GM12878 (cell line): ENCODE measurements around the gene EMC6. TPM values are rescaled to one million over a fixed set of nuclear protein-coding genes. Genes with fewer than 3 reads are reported as not detected.

Experiments used
- ATAC-seq: fragments of 200-7000 bp; cut with Tn5 transposase; 3 replicates; pipeline ENCODE4 v1.9.1; 2020; ENCODE audit warnings: mild to moderate bottlenecking, moderate library complexity
- BruUV-seq: library from RNA; stranded (reverse); fragments of 400-500 nt; replicated peaks from 2 replicates; lab custom pipeline; 2021; lab: Mats Ljungman, UMichigan
- CTCF ChIA-PET: fragments of 300-600 bp; sonication (Branson Sonifier 250); formaldehyde crosslinking; extraction: SDS; loops from one replicate; lab custom pipeline; 2021; ENCODE audit warnings: inconsistent platforms; lab: Yijun Ruan, JAX
- POLR2A ChIA-PET: fragments of 350-600 bp; formaldehyde crosslinking; extraction: SDS; loops from one replicate; lab custom pipeline; 2021; ENCODE audit warnings: inconsistent platforms; lab: Charles Lee
- RAD21 ChIA-PET: fragments of 300-600 bp; sonication (Branson Sonifier 250); formaldehyde crosslinking; loops from one replicate; lab custom pipeline; 2023; ENCODE audit warnings: antibody characterized with exemption; ENCODE audit not compliant: unreplicated experiment; lab: Charles Lee
- SMC1A ChIA-PET: fragments of 300-600 bp; sonication (Branson Sonifier 250); formaldehyde crosslinking; loops from one replicate; lab custom pipeline; 2023; ENCODE audit not compliant: unreplicated experiment, uncharacterized antibody; lab: Charles Lee
- DNase-seq: peaks from one replicate; pipeline ENCODE4 v3.0.0-alpha.2; 2011; ENCODE audit warnings: low read depth, low spot score
- FAIRE-seq: peaks from 3 replicates; lab custom pipeline; 2011; peaks lifted over from hg19 to GRCh38; lab: Jason Lieb, UNC
- H2AFZ ChIP-seq: 2 replicates; pipeline ENCODE4 v1.6.0; 2011; ENCODE audit warnings: low read depth, low read length, control low read depth; ENCODE audit not compliant: control insufficient read depth
- H3K27ac ChIP-seq: 2 replicates; pipeline ENCODE4 v1.5.1; 2011; ENCODE audit warnings: control low read depth; ENCODE audit not compliant: control insufficient read depth, insufficient read depth
- H3K27me3 ChIP-seq, 2 experiments: replicated peaks in 1 of 2; 2 replicates each; pipeline versions ENCODE4 v1.6.0 to v1.6.1; 2011; ENCODE audit warnings: low read length in 1 of 2; ENCODE audit not compliant: control insufficient read depth in 2 of 2, insufficient read depth in 2 of 2
- H3K36me3 ChIP-seq, 2 experiments: 2 replicates each; pipeline ENCODE4 v1.5.1; 2011; ENCODE audit warnings: low read length in 1 of 2; ENCODE audit not compliant: control insufficient read depth in 2 of 2, insufficient read depth in 2 of 2
- H3K4me1 ChIP-seq: 2 replicates; pipeline ENCODE4 v1.6.1; 2011; ENCODE audit warnings: mild to moderate bottlenecking, low read length, moderate library complexity, mixed read lengths; ENCODE audit not compliant: control insufficient read depth, insufficient read depth
- H3K4me2 ChIP-seq: 2 replicates; pipeline ENCODE4 v1.6.0; 2011; ENCODE audit warnings: control low read depth; ENCODE audit not compliant: control insufficient read depth, insufficient read depth
- H3K4me3 ChIP-seq: fragments of 200-600 bp; sonication (generic); 2 replicates; pipeline ENCODE4 v1.5.1; 2016
- H3K79me2 ChIP-seq: 2 replicates; pipeline ENCODE4 v1.6.0; 2011; ENCODE audit warnings: low read length; ENCODE audit not compliant: control insufficient read depth, insufficient read depth
- H3K9ac ChIP-seq: 2 replicates; pipeline ENCODE4 v1.8.0; 2011; ENCODE audit warnings: low read length, control low read depth, mixed read lengths; ENCODE audit not compliant: control insufficient read depth, insufficient read depth
- H3K9me3 ChIP-seq: replicated peaks from 3 replicates; pipeline ENCODE4 v1.5.1; 2011; ENCODE audit warnings: mild to moderate bottlenecking, low read length; ENCODE audit not compliant: control insufficient read depth, insufficient read depth
- H4K20me1 ChIP-seq: 2 replicates; pipeline ENCODE4 v1.6.0; 2011; ENCODE audit not compliant: control insufficient read depth, insufficient read depth
- JUND ChIP-seq: IDR thresholded peaks from 2 replicates; pipeline ENCODE4 v1.6.1; 2012; ENCODE audit warnings: low read depth, mild to moderate bottlenecking, low read length, improper control_type of control experiment, moderate library complexity
- MTA2 ChIP-seq: fragments of 450-650 bp; IDR thresholded peaks from 2 replicates; pipeline ENCODE4 v1.6.1; 2016; ENCODE audit warnings: low read depth, mild to moderate bottlenecking, moderate library complexity
- MYC ChIP-seq: IDR thresholded peaks from 2 replicates; pipeline ENCODE4 v1.6.1; 2011; ENCODE audit warnings: mild to moderate bottlenecking, low read length, moderate library complexity, inconsistent platforms; ENCODE audit not compliant: insufficient read depth, insufficient replicate concordance, insufficient read length, severe bottlenecking
- NR2F1 ChIP-seq: fragments of 450-650 bp; conservative IDR thresholded peaks from 2 replicates; pipeline ENCODE4 v1.6.1; 2017; ENCODE audit warnings: mild to moderate bottlenecking
- POLR2A ChIP-seq: IDR thresholded peaks from 2 replicates; pipeline ENCODE4 v1.6.1; 2011; ENCODE audit warnings: low read depth, mild to moderate bottlenecking, low read length
- POLR2AphosphoS5 ChIP-seq: IDR thresholded peaks from 2 replicates; pipeline ENCODE4 v1.6.1; 2011; ENCODE audit warnings: mild to moderate bottlenecking, low read length, inconsistent platforms
- TBL1XR1 ChIP-seq: IDR thresholded peaks from 2 replicates; pipeline ENCODE4 v1.6.1; 2012; ENCODE audit warnings: low read depth, low read length, improper control_type of control experiment
- WGBS: methylation state at CpG from one replicate; pipeline ENCODE4 v1.1.6; 2016; ENCODE audit warnings: low lambda C conversion rate; ENCODE audit not compliant: insufficient replicate concordance, insufficient coverage; ENCODE audit errors: missing lambda C conversion rate; 5-methylcytosine and 5-hydroxymethylcytosine counted together
- in situ Hi-C: fragments of 300-500 bp; cut with MboI; formaldehyde crosslinking; loops from 9 replicates; pipeline ENCODE4 v1.14.3; 2018; ENCODE audit warnings: mixed read lengths
- intact Hi-C: fragments of 100-400 bp; cut with micrococcal nuclease; formaldehyde crosslinking; loops from one replicate; pipeline ENCODE4 v1.14.2; 2022; ENCODE audit not compliant: unreplicated experiment
- polyA plus RNA-seq, 11 experiments: library from polyadenylated mRNA; depleted of rRNA in 4 of 11; unstranded in 6 of 11; stranded (reverse) in 5 of 11; fragments of >200 nt; fragmentation: Nextera tagmentation in 4 of 11; fragmentation: Illumina TruSeq in 1 of 11; extraction: Ambion mirVana in 4 of 11; extraction: Trizol in 1 of 11; gene quantifications; 1 replicate in 1 of 11; 2 replicates in 10 of 11; pipeline versions ENCODE4 v1.2.1 to v1.2.3, GENCODE V29; 2011 to 2016; ENCODE audit warnings: inconsistent platforms in 2 of 11, missing spikeins in 2 of 11, low read depth in 1 of 11
- total RNA-seq, 4 experiments: library from RNA; depleted of rRNA in 3 of 4; stranded (reverse); fragments of >200 nt in 3 of 4; fragmentation: Illumina TruSeq in 1 of 4; extraction: Trizol in 1 of 4; gene quantifications; 2 replicates each; pipeline versions ENCODE4 v1.2.1 to v1.2.3, GENCODE V29; 2013 to 2021
- TF ChIP-seq, protein P1 (sequence below): fragments of 450-650 bp; IDR thresholded peaks from 2 replicates; pipeline ENCODE4 v1.6.1; 2014; ENCODE audit warnings: mild to moderate bottlenecking
- TF ChIP-seq, protein P2 (sequence below): IDR thresholded peaks from 2 replicates; pipeline ENCODE4 v1.6.1; 2011; ENCODE audit warnings: low read depth, low read length, improper control_type of control experiment, borderline replicate concordance
- TF ChIP-seq, protein P3 (sequence below): fragments of 450-650 bp; IDR thresholded peaks from 2 replicates; pipeline ENCODE4 v1.6.1; 2016; ENCODE audit warnings: mild to moderate bottlenecking
- TF ChIP-seq, protein P4 (sequence below): fragments of 450-650 bp; formaldehyde crosslinking; IDR thresholded peaks from 2 replicates; pipeline ENCODE4 v1.4.0; 2022; ENCODE audit warnings: mild to moderate bottlenecking, moderate library complexity
- TF ChIP-seq, protein P5 (sequence below): IDR thresholded peaks from 2 replicates; pipeline ENCODE4 v1.6.1; 2011; ENCODE audit warnings: borderline replicate concordance, low read depth, mild to moderate bottlenecking, moderate library complexity, mixed read lengths, low read length; ENCODE audit not compliant: insufficient read depth; ENCODE audit errors: extremely low read length
- TF ChIP-seq, protein P6 (sequence below): IDR thresholded peaks from 2 replicates; pipeline ENCODE4 v1.6.1; 2011; ENCODE audit warnings: borderline replicate concordance, low read depth, mild to moderate bottlenecking, moderate library complexity, low read length; ENCODE audit not compliant: insufficient read depth, poor library complexity, severe bottlenecking

Gene EMC6
- total and polyA plus RNA-seq, 10 of the 15 experiments (the other 5 are each of a cell fraction or from before 2014, with no cell fraction given) = 5.1 to 172 (median 35.9) TPM

DNA sequence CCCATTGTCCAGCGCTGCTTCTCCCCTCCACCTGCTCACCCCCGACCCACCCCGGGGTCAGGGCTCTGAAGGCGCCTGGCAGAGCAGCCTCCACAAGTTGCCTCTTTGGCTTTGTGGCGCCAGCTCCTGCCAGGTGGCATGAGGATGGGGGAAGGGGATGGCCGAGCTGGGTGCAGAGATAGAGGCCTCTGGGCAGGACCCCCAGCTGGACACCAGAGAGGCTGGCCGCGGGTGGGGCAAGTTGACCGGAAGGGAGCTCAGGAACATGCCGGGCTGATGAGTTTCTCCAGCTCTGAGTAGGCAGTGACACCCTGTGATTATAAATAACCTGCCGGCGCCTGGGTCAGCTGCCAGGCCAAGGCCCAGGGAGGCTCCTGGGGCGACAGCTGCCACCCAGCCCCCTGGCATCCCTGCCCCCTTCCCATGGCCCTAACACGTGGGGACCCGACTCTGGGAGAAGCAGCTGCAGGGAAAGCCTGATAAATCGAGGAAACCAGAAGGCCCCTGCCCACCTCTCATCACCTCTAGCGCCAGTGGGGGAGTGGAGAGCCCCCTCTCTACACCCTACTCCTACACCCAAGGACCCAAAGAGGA, 26.6 kb downstream of the EMC6 start:
- Histone ChIP-seq H3K4me3 (peak overlapping the region; percentile 56), H3K4me2 (peak overlapping the region; percentile 88), H3K36me3 (no peaks in the 10 kb centered on the region), H2AFZ (no peak overlapping the region)
- no peak for DNase-seq
- RAD21 ChIA-PET = interaction anchor here (1.0 to 2.5 kb wide), 5 partner anchors 16 to 32 kb away, joined by 3 to 23 read pairs (median 4); partner anchors contain the start of gene HASPIN
- no TSS peak for BruUV-seq
- TF ChIP-seq POLR2A (peak; percentile 37; the same call in 1 of the 2 replicates), POLR2AphosphoS5 (no peak), TBL1XR1 (no peak), JUND (no peak), NR2F1 (peak; percentile 51), MYC (peak; percentile 6), MTA2 (no peak)
- TF ChIP-seq, protein P1, sequence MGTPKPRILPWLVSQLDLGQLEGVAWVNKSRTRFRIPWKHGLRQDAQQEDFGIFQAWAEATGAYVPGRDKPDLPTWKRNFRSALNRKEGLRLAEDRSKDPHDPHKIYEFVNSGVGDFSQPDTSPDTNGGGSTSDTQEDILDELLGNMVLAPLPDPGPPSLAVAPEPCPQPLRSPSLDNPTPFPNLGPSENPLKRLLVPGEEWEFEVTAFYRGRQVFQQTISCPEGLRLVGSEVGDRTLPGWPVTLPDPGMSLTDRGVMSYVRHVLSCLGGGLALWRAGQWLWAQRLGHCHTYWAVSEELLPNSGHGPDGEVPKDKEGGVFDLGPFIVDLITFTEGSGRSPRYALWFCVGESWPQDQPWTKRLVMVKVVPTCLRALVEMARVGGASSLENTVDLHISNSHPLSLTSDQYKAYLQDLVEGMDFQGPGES = no peak
- TF ChIP-seq, protein P2, sequence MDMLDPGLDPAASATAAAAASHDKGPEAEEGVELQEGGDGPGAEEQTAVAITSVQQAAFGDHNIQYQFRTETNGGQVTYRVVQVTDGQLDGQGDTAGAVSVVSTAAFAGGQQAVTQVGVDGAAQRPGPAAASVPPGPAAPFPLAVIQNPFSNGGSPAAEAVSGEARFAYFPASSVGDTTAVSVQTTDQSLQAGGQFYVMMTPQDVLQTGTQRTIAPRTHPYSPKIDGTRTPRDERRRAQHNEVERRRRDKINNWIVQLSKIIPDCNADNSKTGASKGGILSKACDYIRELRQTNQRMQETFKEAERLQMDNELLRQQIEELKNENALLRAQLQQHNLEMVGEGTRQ = no peak
- TF ChIP-seq, protein P3, sequence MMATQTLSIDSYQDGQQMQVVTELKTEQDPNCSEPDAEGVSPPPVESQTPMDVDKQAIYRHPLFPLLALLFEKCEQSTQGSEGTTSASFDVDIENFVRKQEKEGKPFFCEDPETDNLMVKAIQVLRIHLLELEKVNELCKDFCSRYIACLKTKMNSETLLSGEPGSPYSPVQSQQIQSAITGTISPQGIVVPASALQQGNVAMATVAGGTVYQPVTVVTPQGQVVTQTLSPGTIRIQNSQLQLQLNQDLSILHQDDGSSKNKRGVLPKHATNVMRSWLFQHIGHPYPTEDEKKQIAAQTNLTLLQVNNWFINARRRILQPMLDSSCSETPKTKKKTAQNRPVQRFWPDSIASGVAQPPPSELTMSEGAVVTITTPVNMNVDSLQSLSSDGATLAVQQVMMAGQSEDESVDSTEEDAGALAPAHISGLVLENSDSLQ = no peak
- TF ChIP-seq, protein P4, sequence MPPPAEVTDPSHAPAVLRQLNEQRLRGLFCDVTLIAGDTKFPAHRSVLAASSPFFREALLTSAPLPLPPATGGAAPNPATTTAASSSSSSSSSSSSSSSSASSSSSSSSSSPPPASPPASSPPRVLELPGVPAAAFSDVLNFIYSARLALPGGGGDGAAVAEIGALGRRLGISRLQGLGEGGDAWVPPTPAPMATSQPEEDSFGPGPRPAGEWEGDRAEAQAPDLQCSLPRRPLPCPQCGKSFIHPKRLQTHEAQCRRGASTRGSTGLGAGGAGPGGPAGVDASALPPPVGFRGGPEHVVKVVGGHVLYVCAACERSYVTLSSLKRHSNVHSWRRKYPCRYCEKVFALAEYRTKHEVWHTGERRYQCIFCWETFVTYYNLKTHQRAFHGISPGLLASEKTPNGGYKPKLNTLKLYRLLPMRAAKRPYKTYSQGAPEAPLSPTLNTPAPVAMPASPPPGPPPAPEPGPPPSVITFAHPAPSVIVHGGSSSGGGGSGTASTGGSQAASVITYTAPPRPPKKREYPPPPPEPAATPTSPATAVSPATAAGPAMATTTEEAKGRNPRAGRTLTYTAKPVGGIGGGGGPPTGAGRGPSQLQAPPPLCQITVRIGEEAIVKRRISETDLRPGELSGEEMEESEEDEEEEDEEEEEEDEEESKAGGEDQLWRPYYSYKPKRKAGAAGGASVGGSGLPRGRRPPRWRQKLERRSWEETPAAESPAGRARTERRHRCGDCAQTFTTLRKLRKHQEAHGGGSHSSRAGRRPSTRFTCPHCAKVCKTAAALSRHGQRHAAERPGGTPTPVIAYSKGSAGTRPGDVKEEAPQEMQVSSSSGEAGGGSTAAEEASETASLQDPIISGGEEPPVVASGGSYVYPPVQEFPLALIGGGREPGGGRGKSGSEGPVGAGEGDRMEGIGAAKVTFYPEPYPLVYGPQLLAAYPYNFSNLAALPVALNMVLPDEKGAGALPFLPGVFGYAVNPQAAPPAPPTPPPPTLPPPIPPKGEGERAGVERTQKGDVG (CRISPR knock-in tag) = no peak
- TF ChIP-seq, protein P5, sequence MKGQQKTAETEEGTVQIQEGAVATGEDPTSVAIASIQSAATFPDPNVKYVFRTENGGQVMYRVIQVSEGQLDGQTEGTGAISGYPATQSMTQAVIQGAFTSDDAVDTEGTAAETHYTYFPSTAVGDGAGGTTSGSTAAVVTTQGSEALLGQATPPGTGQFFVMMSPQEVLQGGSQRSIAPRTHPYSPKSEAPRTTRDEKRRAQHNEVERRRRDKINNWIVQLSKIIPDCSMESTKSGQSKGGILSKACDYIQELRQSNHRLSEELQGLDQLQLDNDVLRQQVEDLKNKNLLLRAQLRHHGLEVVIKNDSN = no peak
- TF ChIP-seq, protein P6, sequence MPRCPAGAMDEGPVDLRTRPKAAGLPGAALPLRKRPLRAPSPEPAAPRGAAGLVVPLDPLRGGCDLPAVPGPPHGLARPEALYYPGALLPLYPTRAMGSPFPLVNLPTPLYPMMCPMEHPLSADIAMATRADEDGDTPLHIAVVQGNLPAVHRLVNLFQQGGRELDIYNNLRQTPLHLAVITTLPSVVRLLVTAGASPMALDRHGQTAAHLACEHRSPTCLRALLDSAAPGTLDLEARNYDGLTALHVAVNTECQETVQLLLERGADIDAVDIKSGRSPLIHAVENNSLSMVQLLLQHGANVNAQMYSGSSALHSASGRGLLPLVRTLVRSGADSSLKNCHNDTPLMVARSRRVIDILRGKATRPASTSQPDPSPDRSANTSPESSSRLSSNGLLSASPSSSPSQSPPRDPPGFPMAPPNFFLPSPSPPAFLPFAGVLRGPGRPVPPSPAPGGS = no peak
- TF ChIP-seq, all 136 proteins: peak for 3
- ChIA-PET POLR2A (interaction anchor here (1.7 to 2.3 kb wide), 2 partner anchors 12 to 16 kb away, joined by 8 read pairs; no protein-coding TSS in a partner anchor), CTCF (interaction anchor here (0.6 to 2.2 kb wide), 9 partner anchors 12 to 448 kb away, joined by 3 to 9 read pairs (median 4); partner anchors contain the start of genes CYB5D2 and ZZEF1), SMC1A (interaction anchor here (0.7 to 3.4 kb wide), 5 partner anchors 12 to 37 kb away, joined by 3 to 17 read pairs (median 4); partner anchors contain the start of gene HASPIN)
- Histone ChIP-seq H3K79me2 (peaks cover 13% of the 10 kb centered on the region), H3K27me3 (no peaks in the 10 kb centered on the region), H4K20me1 (no peaks in the 10 kb centered on the region), H3K9me3 (peaks cover 12% of the 10 kb centered on the region; the same call in 1 of the 3 replicates), H3K9ac (peak overlapping the region; percentile 72), H3K4me1 (peaks cover 32% of the 10 kb centered on the region), H3K27ac (peak overlapping the region; percentile 61)
- in situ Hi-C loops = no loop called here
- intact Hi-C loops = no loop called here
- under 1% methylated on average over 15 of the region's 17 CpGs for WGBS
- no peak for FAIRE-seq
- peak; percentile 50 for ATAC-seq
